Endometrial microvascular endothelial cells (primary cell): ENCODE measurements around the gene TRIM7. TPM values are rescaled to one million over a fixed set of nuclear protein-coding genes. Genes with fewer than 3 reads are reported as not detected.

ENCODE experiments used
- in situ Hi-C: cut with HindIII; loops from 2 replicates; pipeline ENCODE4 v1.10.0; 2017; ENCODE audit warnings: low sequenced_read_pairs, low pct_unique_long_range_greater_than_20kb; ENCODE audit errors: inconsistent ontology term
- total RNA-seq: library from RNA; depleted of rRNA; stranded (reverse); fragments of >200 nt; gene quantifications from one replicate; pipeline ENCODE4 v1.2.3, GENCODE V29; 2015; ENCODE audit errors: inconsistent ontology term

Gene TRIM7
- total RNA-seq, 1 donor from 2014 or later: 5.3 TPM

DNA sequence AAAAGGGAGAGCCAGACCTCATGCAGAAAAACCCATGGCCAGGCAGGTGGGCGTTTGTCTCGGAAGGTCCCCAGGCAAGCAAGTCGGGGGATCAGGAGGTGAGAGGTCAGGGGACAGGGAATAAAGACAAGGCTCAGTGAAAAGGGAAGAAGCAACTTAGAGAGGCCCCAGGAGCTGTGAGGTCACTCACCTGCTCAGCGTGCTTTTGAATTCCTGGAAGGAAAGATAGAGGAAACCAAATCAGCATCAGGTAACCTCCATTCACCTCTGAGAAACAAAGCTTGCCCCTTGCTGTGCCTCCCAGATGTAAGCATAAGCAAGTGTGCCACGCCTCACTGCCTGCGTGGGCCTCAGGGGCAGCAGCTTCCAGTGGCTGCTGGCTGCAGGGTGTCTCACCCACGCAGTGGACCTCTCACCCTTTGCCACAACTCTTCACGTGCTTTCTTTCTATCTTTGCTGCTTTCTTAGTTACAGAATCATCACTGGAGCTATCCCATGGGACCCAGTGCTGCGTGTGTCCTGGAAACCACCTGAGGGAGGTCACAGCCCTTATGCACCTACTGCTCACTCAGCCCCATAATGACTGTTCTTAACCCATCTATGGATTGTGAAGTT is 6.0 kb downstream of the TRIM7 start:
- in situ Hi-C loops: no loop called here

DNA sequence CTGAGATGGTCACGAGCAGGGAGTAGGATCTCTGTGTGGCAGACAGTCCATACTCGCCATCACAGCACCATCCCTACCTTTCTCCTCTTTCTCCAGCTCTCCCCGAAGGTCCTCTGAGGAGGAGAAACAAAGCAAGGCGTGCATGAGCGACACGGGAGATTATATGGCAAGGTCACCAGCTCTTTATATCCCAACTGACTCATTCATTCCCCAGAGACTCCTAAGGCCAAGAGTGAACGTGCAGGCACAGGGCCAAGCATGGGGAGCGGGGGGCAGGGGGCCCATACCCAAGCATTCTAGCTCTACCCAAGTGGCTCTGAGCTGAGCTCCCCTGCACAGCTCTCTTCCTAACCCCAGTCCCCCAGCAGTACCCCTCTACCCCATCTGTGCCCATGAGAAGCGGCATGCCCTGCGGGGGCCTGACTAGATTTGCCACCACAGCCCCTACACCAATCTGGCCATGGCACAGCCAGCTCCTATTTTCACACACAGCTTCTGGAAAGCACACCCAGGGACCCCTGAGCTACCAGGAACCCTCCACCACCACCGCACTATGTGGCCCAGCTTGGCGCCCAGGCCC is 6.8 kb downstream of the TRIM7 start:
- in situ Hi-C loops: no loop called here

DNA sequence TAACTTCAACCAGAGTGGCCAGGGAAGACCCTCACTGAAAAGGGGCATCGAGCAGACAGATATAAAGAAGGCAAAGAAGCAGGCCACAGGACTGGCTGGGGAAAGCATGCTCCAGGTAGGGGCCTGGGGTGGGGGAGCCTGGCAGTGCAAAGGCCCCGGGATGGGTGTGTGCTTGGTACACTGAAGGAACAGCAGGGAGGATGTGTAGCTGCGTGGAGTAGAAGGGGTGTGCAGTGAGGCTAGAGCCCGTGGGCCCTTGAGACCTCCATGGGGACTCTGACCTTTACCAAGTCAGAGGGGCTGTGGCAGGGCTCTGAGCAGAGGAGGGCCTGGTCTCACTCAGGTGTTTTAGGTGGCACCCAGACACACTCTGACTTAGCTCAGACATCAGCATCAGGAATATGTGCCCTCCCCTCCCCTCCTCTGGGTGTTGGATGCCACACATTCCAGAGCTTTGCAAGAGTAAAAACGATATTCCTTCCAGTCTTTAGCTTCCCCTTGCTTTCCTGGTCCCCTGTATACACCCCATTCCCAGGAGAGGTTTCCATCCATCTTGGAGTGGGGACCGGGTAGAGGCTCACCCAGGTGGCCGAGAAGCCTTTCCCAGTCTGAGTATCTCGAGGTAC is 7.6 kb downstream of the TRIM7 start:
- in situ Hi-C loops: no loop called here

DNA sequence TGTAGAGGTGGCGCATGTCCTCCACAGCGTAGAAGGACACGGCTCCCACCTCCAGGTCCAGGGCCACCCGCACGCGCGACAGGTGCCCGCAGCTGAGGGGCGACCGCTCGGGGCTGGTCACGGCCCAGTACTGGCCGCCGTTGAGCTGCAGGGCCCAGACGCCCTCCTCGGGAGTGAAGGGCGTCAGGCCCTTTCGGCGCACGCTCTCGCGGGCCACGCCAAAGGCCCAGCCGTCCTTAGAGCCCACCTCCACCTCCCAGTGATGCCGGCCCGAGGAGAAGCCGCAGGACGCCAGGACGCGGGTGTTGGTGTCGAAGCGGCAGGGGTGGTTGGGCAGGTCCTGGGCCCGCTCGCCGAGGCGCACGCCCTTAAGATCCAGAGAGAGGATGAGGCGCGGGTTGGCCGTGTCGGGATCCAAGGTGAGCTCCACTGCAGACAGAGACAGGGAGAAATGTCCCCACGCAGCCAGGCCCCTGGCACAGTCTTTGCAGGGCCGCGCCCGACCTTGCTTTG is 9.7 kb downstream of the TRIM7 start:
- in situ Hi-C loops: no loop called here

DNA sequence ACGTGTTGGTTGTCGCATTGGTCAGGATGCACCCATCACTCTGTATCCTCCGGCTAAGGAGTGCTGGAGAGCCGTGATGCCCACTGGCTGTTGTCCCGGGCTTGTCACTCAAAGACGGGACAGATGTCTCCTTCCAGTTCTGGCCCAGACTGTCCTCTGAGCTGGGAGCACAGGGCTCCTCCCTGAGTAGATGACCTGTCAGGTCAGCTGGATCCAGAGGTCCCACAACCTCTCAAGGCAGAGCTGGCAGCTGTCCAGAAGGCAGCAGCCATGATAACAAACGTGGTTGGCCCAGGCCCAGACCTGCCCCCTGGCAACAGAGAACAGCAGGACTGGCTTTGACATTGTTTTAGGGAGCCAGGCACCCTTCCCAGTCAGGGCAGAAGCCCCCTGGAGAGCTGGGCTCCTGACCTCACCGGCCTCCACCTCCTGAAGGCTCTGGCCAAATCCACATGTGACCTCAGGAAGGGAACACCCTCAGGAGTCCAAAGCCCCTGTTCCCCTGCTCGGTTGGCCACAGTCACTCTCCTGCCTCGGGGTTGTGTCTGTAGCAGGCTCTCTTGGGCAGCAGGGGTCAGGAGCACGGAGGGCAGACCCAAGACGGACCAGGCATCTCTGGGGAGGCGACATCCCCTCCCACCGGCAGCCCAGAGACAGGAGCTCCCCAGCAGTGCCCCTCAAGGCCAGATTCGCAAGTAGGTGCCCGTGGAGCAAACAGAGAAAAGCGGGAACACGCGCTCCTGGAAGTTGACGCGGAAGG is 10.3 kb downstream of the TRIM7 start:
- in situ Hi-C loops: no loop called here

DNA sequence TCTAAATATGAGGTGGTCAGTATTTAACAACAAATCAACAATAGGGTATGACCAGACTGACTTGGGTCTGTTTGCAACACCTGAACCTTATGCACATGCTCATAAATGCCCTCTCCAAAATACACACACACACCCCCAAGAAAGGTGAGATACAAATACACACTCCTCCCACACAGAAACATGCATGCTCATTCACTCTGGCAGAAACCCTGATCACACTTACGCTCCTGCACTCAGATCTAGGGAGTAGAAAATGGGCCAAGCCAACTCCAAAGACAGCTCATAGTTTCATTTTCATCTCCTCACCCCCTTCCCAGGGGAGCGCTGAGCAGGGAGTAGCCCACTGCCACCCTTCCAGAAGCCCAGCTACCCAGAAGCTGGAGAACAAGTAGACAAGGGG is 11.3 kb downstream of the TRIM7 start:
- in situ Hi-C loops: no loop called here

DNA sequence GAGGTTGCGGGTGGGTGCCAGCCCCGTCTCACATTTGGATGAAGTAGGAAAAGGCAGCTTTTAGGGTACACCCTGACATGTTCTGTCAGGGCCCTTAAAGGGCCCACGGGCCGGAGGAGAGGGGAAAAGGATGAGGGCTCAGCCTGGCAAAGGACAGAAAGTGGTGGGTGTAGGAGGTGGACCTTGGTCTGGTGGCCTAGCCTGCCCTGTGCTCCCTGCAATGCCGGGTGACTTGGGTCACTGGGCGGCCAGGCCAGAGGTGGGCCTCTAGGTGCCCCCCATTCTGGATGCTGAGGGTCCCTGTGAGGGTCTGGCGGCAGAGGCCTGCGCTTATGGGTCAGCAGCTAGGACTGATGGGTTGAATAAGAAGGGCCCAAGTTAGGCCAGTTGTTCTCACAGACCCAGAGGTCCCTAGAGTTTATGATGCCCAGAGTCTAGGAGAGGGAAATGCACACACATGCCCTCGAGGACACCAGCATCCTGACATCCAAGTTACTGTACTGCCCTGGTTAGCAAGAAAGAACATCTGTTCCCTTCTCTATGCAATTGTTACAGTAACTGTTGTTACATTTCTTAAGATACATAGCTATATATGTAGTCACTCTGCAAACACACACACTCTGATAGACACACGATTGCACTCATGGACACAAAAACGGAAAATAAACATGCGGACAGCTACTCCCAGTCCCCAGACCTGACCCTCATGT is 12.5 kb downstream of the TRIM7 start:
- in situ Hi-C loops: no loop called here

DNA sequence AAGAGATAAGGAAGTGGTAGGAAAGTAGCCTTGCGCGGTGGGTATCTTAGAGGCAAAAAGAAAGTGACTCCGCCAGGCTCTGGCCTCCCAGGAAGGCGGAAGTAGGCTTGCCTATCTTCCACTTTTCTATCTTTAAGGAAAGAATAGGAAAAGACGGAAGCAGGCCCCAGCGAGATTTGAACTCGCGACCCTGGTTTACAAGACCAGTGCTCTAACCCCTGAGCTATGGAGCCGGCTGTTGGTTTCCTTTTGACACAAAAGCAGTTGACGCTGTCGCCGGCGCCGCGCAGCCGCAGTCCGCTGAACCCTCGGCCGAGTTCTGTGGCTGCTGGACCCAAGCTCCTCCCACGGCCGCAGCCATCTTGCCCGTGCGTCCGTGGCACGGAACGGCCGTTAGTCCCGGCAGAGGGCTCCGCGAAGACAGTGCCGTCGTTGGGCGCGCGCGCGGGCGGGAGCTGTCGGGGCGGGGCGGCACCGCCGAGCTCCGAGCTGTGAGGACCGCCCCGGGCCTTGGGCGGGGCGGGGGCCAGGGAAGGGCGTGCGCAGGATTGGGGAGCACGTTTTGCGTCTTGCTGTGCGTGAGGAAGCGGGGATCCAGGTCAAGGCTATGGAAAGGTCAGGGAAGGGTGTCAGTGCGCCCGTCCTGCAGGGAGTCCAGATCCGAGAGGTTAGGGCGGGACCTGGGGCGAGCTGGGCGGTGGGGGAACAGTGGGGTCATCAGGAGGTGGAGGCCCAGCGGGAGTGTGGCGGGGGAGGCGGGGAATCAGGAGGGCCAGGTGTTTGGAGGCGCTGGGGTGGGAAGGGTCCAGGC is 13.3 kb downstream of the TRIM7 start:
- in situ Hi-C loops: no loop called here

DNA sequence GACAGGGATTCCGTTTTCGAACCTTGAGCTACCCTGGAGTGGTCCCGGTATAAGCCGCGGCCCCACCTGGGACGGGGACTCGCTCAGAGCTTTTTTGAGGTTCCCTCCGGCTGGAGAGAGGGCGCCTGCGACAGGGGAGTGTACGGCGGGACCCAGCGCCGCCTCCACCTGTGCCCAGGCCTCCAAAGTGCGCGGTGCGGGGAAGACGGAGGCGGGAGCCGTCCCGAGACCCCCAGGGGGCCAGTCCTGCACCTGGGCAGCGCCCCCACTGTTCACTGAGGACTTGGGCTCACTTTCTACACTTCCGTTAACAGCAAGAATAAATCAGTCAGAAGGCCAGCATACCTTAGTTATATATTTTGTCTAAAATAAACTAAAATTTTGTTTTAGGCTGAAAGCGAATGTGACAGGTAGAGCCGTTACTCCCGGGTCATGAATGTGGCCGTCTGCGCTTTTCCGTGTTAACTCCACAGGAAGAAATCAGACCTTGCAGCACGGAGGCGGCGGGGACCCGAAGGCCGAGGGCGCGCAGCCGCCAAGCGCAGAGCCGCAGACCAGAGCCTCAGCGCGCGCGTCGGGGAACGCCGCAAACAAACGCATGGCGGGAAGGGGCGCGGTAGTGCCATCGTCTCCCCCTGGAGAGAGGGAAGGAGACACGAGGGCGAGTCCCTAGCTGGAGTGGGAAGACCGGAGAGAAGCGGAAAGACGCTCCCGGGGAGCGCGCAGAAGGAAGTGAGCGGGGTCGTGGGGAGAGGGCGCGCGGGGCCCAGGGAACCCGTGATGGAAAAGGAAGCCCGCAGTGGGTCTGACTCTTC is 14.1 kb downstream of the TRIM7 start:
- in situ Hi-C loops: no loop called here

DNA sequence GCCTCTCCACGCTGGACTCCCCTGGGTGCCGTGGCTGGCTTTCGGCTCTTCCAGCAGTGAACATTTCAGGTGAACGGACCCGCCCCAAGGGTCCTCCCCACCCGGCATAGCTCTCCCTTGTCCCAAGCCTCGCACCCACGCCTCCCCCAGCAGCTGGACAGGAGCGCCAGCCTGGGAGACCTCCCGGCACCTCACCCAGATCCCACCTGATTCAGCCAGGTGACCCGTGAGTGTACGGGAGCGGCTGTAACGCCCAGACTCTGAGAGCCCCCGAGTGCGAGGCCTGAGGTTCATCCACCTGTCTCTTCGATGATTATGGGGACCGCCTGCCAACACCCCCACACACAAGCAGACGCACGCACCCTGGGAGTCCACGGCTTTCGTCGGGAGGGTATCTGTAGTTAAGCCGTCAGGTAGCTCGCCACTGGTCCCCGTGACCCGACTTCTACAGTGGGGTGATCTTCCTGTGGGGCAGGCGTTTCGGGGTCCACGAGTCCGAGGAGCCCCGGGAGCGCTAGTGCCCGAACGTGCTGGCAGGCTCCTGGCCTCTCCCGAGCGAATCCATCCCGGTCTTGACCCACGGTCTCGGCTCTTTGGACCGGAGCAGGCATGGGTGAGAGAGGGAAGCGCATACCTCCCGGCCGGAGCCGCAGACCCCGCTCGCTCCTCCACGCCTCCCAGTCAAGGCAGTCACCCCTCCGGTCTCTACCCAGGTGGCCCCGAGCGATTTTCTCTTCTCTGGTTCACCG is 14.9 kb downstream of the TRIM7 start:
- in situ Hi-C loops: no loop called here

DNA sequence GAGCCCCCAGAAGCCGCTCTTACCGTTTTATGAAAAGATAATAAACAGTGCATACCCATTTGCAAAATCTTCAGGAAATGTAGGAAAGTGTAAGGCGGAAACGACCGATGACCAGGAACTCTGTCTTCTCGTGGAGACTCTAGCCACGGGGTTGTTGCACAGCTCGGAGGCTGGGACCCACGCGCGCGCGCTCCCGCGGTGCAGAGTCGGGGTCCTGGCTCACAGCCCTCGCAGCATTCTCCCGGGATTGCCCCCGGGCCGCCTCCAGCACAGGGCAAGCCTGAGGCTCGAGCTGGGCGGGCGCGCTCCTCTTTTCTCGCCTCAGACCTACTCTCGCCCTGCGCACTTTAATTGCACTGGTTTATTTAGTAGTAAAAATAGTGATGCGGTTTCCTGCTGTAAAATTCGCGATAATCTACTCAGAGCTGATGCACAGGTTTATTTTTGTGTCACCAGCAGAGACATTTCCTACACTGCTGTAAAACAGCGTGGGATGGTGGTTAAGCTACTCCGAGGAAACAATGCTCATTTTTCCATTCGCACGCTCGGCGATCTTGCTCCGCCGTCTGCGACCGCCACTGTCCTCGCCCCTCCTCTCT is 15.5 kb downstream of the TRIM7 start:
- in situ Hi-C loops: no loop called here

DNA sequence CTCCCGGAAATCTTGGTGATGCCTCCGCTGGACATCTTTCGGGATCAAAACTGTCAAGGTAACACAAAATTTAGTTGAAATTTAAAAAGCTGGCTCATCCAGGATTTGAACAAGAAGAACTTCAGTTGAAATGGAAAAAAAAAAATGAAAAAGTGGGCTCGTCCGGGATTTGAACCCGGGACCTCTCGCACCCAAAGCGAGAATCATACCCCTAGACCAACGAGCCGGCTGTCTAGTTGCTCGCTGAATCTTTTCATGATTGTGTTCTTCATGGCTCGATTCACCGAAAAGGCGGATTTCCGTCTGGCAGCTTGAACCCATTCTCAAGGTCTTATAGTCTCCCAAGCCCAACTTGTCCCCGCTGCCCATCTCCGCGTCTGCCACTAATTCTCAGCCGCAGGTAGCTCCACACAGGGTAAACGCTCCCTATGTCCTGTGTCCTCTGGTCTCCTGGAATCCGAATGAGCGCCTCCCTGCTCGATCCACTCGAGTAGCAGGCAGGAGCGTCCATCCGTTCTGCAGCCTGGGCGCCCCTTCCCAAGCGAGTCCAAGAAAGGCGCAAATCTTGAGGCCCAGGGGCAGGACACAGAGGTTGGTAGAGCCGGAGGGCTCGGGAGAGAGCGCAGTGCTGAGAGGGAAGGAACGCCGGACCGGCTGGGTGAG is 16.2 kb downstream of the TRIM7 start:
- in situ Hi-C loops: no loop called here

DNA sequence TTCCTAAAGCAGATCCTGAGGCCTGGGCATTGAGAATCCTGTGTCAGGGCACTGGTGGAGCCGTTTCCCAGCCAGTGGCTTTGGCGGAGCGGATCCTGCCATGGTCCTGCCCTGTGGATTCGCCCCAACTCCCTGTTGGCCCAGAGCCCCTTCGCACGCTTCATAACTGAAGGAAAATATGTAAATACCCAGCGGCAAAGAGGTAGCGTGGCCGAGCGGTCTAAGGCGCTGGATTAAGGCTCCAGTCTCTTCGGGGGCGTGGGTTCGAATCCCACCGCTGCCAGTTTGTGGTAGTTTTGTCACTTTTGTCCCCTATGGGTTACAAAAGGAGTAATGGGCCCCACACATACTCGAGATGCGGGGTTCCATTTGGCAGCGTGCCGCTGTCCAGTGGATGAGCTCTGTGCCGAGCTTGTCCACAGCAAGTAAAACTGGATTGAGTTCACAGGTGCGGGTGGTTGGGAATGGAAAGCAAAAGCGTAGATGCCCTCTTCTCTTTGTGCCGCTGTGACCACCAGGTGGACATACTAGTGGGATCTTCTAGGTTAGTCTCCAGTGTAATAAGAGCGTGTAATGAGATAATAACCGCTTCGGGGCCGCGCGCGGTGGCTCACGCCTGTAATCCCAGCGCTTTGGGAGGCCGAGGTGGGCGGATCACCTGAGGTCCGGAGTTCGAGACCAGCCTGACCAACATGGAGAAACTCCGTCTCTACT is 17.3 kb downstream of the TRIM7 start:
- in situ Hi-C loops: no loop called here

DNA sequence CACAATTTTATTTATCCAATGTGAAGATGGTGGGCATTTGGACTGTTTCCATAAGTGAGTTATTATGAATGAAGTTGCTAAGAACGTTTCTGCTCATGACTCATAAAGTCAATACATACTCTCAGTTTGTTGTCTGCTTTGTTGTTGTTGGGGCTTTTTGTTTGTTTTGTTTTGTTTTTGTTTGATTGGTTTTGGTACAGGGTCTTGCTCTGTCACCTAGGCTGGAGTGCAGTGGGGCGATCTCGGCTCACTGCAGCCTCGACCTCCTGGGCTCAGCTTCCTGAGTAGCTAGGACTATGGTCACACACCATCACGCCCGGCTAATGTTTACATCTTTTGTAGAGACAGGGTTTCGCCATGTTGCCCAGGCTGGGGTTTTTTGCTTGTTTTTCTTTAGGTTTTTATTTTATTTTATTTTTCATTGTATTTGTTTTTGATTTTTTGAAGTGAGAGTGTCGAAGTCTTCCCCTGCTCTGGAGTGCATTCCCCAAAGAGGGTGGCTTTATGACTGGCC is 18.0 kb downstream of the TRIM7 start:
- in situ Hi-C loops: no loop called here

DNA sequence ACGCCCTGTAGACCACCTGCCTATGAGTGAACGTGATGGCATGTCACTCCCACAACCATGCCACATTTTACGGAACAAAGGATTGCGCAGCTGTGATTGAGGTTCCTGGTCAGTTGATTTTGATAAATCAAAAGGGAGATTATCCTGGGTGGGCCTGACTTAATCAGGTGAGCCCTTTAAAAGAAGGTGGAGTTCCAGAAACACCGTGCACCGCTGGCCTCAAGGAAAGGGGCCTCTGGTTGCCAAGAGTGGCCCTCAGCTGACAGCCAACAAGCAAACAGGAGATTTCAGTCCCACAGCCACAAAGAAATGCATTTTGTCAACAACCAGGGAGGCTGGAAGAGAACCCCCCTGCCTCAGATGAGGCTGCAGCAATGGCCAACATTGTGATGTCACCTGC is 19.0 kb downstream of the TRIM7 start:
- in situ Hi-C loops: no loop called here
